Ovary (tissue), 3 donors: ENCODE results near the gene LMO1.

Experiments used
- POLR2A ChIP-seq: fragments of 450-650 bp; IDR thresholded peaks from one replicate; pipeline ENCODE4 v1.6.1; 2017; ENCODE audit warnings: antibody characterized with exemption, mild to moderate bottlenecking, moderate library complexity
- TF ChIP-seq, protein P1 (sequence below), 3 donors: fragments of 450-650 bp in 2 of 3; fragments of 200-600 bp in 1 of 3; IDR thresholded peaks; one replicate each; pipeline versions ENCODE4 v1.5.1 to v1.8.0; 2016 to 2022; ENCODE audit warnings: antibody characterized with exemption in 3 of 3, mild to moderate bottlenecking in 1 of 3
- donor health status: DM: no; HTN: no; CAD: no.

DNA sequence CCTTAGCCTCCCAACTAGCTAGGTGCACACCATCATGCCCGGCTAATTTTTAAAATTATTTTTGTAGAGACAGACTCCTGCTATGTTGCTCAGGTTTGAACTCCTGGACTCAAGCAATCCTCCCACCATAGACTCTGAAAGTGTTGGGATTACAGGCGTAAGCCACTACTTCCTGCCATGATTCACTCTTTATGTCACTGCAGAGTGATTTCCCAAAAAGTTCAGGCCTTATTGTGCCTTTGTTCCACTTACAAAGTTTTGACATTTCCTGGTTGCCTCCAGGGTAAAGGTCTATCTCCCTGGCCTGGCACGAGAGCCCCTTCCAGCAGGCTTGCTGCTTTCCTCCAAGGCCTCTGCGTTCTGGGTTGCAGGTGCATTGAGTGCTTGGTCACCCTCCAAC, 50.3 kb downstream of the LMO1 start:
- TF ChIP-seq, protein P1, sequence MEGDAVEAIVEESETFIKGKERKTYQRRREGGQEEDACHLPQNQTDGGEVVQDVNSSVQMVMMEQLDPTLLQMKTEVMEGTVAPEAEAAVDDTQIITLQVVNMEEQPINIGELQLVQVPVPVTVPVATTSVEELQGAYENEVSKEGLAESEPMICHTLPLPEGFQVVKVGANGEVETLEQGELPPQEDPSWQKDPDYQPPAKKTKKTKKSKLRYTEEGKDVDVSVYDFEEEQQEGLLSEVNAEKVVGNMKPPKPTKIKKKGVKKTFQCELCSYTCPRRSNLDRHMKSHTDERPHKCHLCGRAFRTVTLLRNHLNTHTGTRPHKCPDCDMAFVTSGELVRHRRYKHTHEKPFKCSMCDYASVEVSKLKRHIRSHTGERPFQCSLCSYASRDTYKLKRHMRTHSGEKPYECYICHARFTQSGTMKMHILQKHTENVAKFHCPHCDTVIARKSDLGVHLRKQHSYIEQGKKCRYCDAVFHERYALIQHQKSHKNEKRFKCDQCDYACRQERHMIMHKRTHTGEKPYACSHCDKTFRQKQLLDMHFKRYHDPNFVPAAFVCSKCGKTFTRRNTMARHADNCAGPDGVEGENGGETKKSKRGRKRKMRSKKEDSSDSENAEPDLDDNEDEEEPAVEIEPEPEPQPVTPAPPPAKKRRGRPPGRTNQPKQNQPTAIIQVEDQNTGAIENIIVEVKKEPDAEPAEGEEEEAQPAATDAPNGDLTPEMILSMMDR (IDR thresholded peaks at IDR 0.05) = no peak
- TF ChIP-seq POLR2A = no peak
